ENCODE data around the gene SEMA5B. TPM values are rescaled to one million over a fixed set of nuclear protein-coding genes. Genes with fewer than 3 reads are reported as not detected.

The SEMA5B gene
- polyA plus RNA-seq, 1 experiment = not detected

DNA sequence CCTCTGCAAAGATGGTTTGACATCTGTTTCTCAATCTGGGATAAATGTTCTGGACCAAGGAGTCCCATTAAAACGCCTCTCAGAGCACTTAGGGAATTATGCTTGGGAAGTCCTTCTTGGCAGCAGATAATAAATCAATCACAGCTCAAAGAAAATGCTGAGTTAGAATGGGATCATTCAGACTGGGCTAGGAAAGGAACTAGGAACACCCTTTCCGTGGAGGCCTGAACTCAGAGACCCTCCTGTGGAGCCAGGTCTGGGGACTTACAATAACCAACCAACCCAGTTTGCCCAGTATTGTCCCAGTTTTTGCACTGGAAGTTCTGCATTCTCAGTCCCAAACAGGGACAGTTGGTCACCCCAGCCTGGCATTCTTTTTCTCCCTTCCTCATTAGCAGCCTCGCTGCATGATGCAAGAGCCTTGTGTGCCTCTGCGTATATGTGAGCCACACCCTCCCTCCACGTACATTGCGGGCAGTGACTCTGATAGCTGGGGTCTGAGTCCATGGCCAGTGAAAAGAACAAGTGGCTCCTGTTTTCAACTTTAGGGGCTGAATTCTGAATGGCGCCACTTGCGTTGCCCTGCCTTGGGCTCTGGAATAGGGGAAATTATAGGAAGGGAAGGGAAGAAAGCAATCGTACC lies 88.7 kb downstream of the SEMA5B start:
- POLR2A ChIA-PET = no interaction called here
- peaks cover 17% of the 10 kb centered on the region for H3K27me3 ChIP-seq (ENCODE audit: control insufficient read depth, insufficient read depth, low read length)
- CTCF ChIA-PET = interaction anchor here (1.3 to 5.3 kb wide), 2 partner anchors 80 to 88 kb away, joined by 4 to 46 read pairs; partner anchors contain the start of gene SEMA5B
- H3K36me3 ChIP-seq (ENCODE audit: control insufficient read depth, insufficient read depth, low read length) = no peaks in the 10 kb centered on the region
- TF ChIP-seq, protein P1, sequence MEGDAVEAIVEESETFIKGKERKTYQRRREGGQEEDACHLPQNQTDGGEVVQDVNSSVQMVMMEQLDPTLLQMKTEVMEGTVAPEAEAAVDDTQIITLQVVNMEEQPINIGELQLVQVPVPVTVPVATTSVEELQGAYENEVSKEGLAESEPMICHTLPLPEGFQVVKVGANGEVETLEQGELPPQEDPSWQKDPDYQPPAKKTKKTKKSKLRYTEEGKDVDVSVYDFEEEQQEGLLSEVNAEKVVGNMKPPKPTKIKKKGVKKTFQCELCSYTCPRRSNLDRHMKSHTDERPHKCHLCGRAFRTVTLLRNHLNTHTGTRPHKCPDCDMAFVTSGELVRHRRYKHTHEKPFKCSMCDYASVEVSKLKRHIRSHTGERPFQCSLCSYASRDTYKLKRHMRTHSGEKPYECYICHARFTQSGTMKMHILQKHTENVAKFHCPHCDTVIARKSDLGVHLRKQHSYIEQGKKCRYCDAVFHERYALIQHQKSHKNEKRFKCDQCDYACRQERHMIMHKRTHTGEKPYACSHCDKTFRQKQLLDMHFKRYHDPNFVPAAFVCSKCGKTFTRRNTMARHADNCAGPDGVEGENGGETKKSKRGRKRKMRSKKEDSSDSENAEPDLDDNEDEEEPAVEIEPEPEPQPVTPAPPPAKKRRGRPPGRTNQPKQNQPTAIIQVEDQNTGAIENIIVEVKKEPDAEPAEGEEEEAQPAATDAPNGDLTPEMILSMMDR (IDR thresholded peaks at IDR 0.05; ENCODE audit: insufficient read depth, low read depth, low read length) = no peak
- DNase-seq (ENCODE audit: low read depth) = no peak
- no peak overlapping the region for H3K4me3 ChIP-seq (ENCODE audit: low read depth, low read length)

DNA sequence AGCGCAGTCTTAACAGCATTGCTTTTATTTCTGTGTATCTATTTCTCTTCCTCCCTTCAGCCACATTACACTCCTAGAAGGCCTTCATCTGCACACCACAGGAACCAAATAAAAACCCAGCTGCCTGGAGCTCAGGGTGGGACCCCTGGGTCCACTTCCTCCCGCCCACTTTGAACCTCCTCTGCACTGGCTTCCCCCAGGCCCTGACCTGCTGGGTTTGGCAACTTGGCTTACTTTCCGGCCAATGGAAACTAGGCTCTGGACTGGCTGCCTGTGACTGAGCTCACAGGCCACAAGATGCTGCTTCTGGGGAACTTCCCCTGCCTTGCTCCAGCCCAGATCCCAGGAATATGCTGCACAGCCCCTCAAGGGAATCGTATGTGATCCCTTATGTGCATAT lies 89.8 kb downstream of the SEMA5B start:
- TF ChIP-seq, protein P1 (IDR thresholded peaks at IDR 0.05; ENCODE audit: insufficient read depth, low read depth, low read length) = no peak
- ChIA-PET CTCF (interaction anchor here (1.1 to 1.3 kb wide), 2 partner anchors 79 to 91 kb away, joined by 3 to 4 read pairs; no protein-coding TSS in a partner anchor), POLR2A (no interaction called here)
- Histone ChIP-seq H3K36me3 (ENCODE audit: control insufficient read depth, insufficient read depth, low read length) (no peaks in the 10 kb centered on the region), H3K27me3 (ENCODE audit: control insufficient read depth, insufficient read depth, low read length) (peaks cover 17% of the 10 kb centered on the region), H3K4me3 (ENCODE audit: low read depth, low read length) (no peak overlapping the region)
- no peak for DNase-seq (ENCODE audit: low read depth)

DNA sequence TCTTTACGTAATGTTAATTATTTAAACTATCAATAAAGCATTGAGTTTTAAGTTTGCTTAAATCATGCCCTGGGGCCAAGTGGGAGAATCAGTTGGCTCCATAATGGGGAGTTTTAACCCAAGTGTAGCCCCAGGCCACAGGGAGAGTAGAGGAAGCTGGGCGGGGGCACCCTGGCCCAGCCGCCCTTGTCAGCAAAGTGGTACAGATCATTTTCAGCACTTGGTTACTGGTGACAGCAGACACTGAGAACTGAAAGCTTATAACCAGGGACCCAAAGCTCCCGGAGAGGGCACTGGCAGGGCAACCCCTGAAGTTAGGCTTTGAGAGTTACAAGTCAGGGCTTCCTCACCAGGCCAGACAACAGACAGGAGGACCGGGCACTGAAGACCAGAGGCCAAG lies 90.6 kb downstream of the SEMA5B start:
- CTCF ChIA-PET = interaction anchor here (0.8 kb wide), 1 partner anchor 90 kb away, joined by 3 read pairs; the partner anchor contains the start of gene SEMA5B
- Histone ChIP-seq H3K27me3 (ENCODE audit: control insufficient read depth, insufficient read depth, low read length) (peaks cover 16% of the 10 kb centered on the region), H3K4me3 (ENCODE audit: low read depth, low read length) (no peak overlapping the region), H3K36me3 (ENCODE audit: control insufficient read depth, insufficient read depth, low read length) (no peaks in the 10 kb centered on the region)
- TF ChIP-seq, protein P1 (IDR thresholded peaks at IDR 0.05; ENCODE audit: insufficient read depth, low read depth, low read length) = no peak
- POLR2A ChIA-PET = no interaction called here
- no peak for DNase-seq (ENCODE audit: low read depth)

DNA sequence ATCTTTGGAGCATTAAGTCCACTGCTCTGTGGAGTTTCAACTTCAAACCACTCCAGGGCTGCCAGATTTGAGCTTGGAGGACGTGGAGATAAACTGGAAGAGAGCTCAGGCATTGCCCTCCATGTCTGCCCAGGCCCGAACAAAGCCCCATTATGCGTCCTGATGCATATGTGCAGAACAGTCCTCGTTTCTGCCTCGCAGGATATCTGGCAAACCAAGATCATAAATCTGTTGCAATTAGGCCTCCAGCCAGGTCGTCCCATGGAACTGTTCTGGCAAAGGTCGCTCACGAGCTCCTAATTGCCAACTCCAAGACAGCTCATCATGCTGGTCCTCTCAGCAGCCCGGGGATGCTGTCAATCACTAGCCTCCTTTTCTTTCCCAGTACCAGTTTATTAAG lies 91.2 kb downstream of the SEMA5B start:
- POLR2A ChIA-PET = no interaction called here
- CTCF ChIA-PET = interaction anchor here (0.6 to 0.8 kb wide), 2 partner anchors 91 to 181 kb away, joined by 3 read pairs; partner anchors contain the start of gene SEMA5B
- Histone ChIP-seq H3K36me3 (ENCODE audit: control insufficient read depth, insufficient read depth, low read length) (no peaks in the 10 kb centered on the region), H3K4me3 (ENCODE audit: low read depth, low read length) (no peak overlapping the region), H3K27me3 (ENCODE audit: control insufficient read depth, insufficient read depth, low read length) (peaks cover 18% of the 10 kb centered on the region)
- no peak for DNase-seq (ENCODE audit: low read depth)
- TF ChIP-seq, protein P1 (IDR thresholded peaks at IDR 0.05; ENCODE audit: insufficient read depth, low read depth, low read length) = no peak

DNA sequence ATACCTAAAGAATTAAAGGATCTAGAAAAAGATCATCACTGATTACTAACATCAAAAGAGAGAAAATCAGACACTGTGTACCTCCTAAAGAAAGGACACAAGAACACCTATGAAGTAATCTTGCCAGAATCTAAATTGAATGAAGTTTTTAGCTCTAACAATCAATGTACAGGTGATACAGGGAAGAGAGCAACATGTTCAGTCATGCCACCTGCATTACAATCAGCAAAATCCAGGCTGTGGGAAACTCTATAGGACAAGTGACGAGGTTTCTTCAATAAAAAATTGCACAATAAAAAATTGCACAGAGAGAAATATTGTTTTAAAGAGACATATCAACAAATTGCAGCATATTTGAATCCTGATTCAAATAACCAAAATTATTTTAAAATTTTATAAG lies 93.3 kb downstream of the SEMA5B start:
- no peak overlapping the region for H3K4me3 ChIP-seq (ENCODE audit: low read depth, low read length)
- ChIA-PET CTCF (interaction anchor here (0.6 to 1.6 kb wide), 2 partner anchors 9 to 32 kb away, joined by 3 to 8 read pairs; no protein-coding TSS in a partner anchor), POLR2A (no interaction called here)
- H3K27me3 ChIP-seq (ENCODE audit: control insufficient read depth, insufficient read depth, low read length) = peaks cover 22% of the 10 kb centered on the region
- TF ChIP-seq, protein P1 (IDR thresholded peaks at IDR 0.05; ENCODE audit: insufficient read depth, low read depth, low read length) = no peak
- H3K36me3 ChIP-seq (ENCODE audit: control insufficient read depth, insufficient read depth, low read length) = no peaks in the 10 kb centered on the region
- DNase-seq (ENCODE audit: low read depth) = no peak

All from BJ (cell line).